Psoas muscle (tissue), 8 donors: ENCODE measurements around the gene AIF1. TPM values are rescaled to one million over a fixed set of nuclear protein-coding genes. Genes with fewer than 3 reads are reported as not detected.

Experiments used
- ATAC-seq, 4 donors: fragments of 200-7000 bp; cut with Tn5 transposase; one replicate each; pipeline ENCODE4 v1.9.1; 2020; ENCODE audit warnings: moderate library complexity in 3 of 4, mild to moderate bottlenecking in 2 of 4
- DNase-seq, 2 donors: peaks; one replicate each; pipeline ENCODE4 v3.0.0-alpha.2; 2020
- H3K27ac ChIP-seq: fragments of 200-600 bp; one replicate; pipeline ENCODE4 v1.8.0; 2022
- H3K27me3 ChIP-seq, 3 donors: fragments of 200-600 bp in 1 of 3; one replicate each; pipeline versions ENCODE4 v1.6.1 to v1.8.0; 2013 to 2022; ENCODE audit warnings: low read length in 2 of 3, mild to moderate bottlenecking in 2 of 3, moderate library complexity in 1 of 3; ENCODE audit not compliant: insufficient read depth in 3 of 3
- H3K36me3 ChIP-seq, 2 donors: fragments of 200-600 bp in 1 of 2; one replicate each; pipeline versions ENCODE4 v1.6.1 to v1.8.0; 2013 to 2022; ENCODE audit warnings: low read depth in 1 of 2, mild to moderate bottlenecking in 1 of 2, moderate library complexity in 1 of 2; ENCODE audit not compliant: insufficient read depth in 1 of 2
- H3K4me1 ChIP-seq: fragments of 200-600 bp; one replicate; pipeline ENCODE4 v1.8.0; 2022
- H3K4me3 ChIP-seq: fragments of 200-600 bp; one replicate; pipeline ENCODE4 v1.8.0; 2022; ENCODE audit warnings: mild to moderate bottlenecking
- H3K9me3 ChIP-seq: fragments of 200-600 bp; one replicate; pipeline ENCODE4 v1.8.0; 2022
- WGBS, 3 donors: extraction: QIAGEN DNeasy Blood & Tissue Kit; methylation state at CpG; one replicate each; pipeline versions ENCODE4 v1.1.6 to v1.1.7; 2013; 5-methylcytosine and 5-hydroxymethylcytosine counted together
- intact Hi-C, 2 donors: fragments of 100-400 bp; cut with DNase I; formaldehyde crosslinking; loops; one replicate each; pipeline versions ENCODE4 v1.11.0 to v1.14.2; 2022
- polyA plus RNA-seq, 3 donors: library from polyadenylated mRNA; stranded (reverse); fragments of 200-250 nt; gene quantifications; one replicate each; pipeline ENCODE4 v1.2.3, GENCODE V29; 2013
- total RNA-seq, 4 donors: library from RNA; stranded (reverse); fragmentation: NEBNext Ultra II Directional in 2 of 4; extraction: Animal tissue kit (Norgen Biotek cat#: 25700) in 2 of 4; gene quantifications; one replicate each; pipeline versions ENCODE4 v1.2.1 to v1.2.4, GENCODE V29; 2021 to 2023
- TF ChIP-seq, protein P1 (sequence below): fragments of 200-600 bp; IDR thresholded peaks from one replicate; pipeline ENCODE4 v1.8.0; 2022; ENCODE audit warnings: antibody characterized with exemption
- donor health status: healthy with polysubstance abuse.
- donor health status: DM: no; HTN: no; CAD: no; lungs with moderate emphysema.
- donor health status: Bipolar disorder and iron deficiency.
- donor health status: healthy.
- donor health status: DM: yes; HTN: yes; CAD: no.
- donor health status: DM: no; HTN: no; CAD: no.
- donor health status: DM: no; HTN: no; CAD: no.
- donor health status: DM: yes; HTN: yes; CAD: no.

Gene AIF1
- total and polyA plus RNA-seq, 7 donors = 2.6 to 11.3 (median 4.9) TPM

DNA sequence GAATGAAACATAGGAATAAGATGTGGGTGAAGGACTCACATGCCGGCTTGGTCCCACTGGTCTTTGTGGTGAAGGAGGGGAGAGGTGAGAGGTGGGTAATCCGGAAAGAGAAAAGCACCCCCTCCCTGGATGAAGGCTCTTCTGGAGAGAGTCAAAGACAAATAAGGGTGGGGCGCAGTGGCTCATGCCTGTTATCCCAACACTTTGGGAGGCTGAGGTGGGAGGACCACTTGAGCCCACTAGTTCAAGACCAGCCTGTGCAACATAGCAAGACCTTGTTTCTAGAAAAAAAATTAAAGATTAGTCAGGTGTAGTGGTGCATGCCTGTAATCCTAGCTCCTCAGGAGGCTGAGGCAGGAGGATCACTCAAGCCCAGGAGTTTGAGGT is 35.9 kb upstream of the AIF1 start:
- no peak overlapping the region for H3K27ac ChIP-seq
- H3K4me3 ChIP-seq = no peak overlapping the region
- H3K9me3 ChIP-seq = no peaks in the 10 kb centered on the region
- TF ChIP-seq, protein P1, sequence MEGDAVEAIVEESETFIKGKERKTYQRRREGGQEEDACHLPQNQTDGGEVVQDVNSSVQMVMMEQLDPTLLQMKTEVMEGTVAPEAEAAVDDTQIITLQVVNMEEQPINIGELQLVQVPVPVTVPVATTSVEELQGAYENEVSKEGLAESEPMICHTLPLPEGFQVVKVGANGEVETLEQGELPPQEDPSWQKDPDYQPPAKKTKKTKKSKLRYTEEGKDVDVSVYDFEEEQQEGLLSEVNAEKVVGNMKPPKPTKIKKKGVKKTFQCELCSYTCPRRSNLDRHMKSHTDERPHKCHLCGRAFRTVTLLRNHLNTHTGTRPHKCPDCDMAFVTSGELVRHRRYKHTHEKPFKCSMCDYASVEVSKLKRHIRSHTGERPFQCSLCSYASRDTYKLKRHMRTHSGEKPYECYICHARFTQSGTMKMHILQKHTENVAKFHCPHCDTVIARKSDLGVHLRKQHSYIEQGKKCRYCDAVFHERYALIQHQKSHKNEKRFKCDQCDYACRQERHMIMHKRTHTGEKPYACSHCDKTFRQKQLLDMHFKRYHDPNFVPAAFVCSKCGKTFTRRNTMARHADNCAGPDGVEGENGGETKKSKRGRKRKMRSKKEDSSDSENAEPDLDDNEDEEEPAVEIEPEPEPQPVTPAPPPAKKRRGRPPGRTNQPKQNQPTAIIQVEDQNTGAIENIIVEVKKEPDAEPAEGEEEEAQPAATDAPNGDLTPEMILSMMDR = no peak
- ATAC-seq (no peak), DNase-seq (no peak)
- intact Hi-C loops = no loop called here
- H3K4me1 ChIP-seq = no peaks in the 10 kb centered on the region
- WGBS, 3 donors = 86 to 94% (median 92%) methylated on average over 3 of the region's 3 CpGs
- H3K36me3 ChIP-seq = no peaks in the 10 kb centered on the region
- H3K27me3 ChIP-seq = no peaks in the 10 kb centered on the region

DNA sequence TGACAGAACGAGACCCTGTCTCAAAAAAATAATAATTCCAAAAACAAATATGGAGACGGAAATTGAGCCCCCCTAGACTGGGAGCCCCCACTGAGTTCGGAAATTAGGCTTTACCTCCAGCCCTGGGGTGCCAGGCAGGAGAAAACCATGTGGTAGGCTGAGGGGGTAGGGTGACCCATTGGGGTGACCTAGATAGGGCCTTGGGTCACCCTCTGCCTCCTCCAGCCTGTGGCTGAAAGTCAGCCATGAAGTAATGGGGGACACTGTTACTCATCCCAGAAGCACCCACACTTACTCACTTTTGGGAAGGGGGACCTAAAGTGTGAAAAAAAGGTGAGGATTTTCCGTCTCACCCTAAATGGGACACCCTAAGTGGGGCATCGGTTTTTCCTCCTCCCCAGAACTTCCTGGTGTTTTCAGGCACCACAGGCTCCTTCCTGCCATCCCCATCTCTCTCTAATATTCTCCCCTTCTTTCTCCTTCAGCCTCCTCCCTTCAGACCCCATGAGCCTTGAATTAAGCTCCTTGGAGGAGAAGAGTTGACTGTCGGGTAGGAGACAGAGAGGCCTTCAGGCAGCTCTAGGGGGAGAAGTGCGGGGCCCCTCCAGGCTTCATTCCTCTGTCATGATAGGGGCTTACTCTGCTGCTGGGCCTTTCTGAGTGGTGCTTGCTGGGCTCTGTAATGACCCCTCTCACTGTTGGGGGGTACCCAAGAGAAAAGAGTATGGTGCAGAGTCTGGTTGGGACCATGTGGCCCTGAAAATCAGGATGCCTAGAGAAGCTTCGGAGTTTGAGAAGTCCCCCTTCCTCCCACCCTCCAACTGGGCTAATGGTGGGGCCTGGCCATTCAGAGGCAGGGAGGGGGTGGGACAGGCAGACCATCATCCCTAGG is 35.2 kb upstream of the AIF1 start:
- 91 to 95% (median 95%) methylated on average over 8 of the region's 8 CpGs for WGBS, 3 donors
- H3K9me3 ChIP-seq = no peaks in the 10 kb centered on the region
- no peaks in the 10 kb centered on the region for H3K4me1 ChIP-seq
- H3K4me3 ChIP-seq = peak overlapping the region; percentile 89
- H3K36me3 ChIP-seq = no peaks in the 10 kb centered on the region
- TF ChIP-seq, protein P1 = no peak
- no peak overlapping the region for H3K27ac ChIP-seq
- ATAC-seq = no peak
- intact Hi-C loops = loop anchor here (2.0 to 5.0 kb wide), 3 partner anchors 17 to 32 kb away; partner anchors contain the start of genes ATP6V1G2 (in 2 of the 2) and NFKBIL1 (in 2 of the 2)
- H3K27me3 ChIP-seq = no peaks in the 10 kb centered on the region
- DNase-seq = no peak

DNA sequence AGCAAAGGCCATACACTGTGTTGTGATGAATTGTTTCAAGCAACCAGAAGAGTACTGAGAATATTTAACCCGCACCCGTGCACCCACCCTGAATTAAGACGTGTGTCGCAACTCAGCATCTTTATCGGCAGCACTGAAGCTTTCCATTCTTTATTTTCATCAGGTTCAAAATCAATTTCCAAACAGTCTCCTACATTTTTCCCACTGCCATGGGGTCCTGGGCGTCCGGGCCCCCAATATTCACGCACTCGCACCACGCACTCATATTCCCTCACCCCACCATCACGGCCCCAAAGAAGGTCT is 34.6 kb upstream of the AIF1 start:
- DNase-seq (no peak), ATAC-seq (no peak)
- peak overlapping the region; percentile 75 for H3K27ac ChIP-seq
- H3K27me3 ChIP-seq = no peaks in the 10 kb centered on the region
- 34 to 41% (median 37%) methylated on average over 11 of the region's 11 CpGs for WGBS, 3 donors
- no peaks in the 10 kb centered on the region for H3K36me3 ChIP-seq
- TF ChIP-seq, protein P1 = no peak
- H3K4me1 ChIP-seq = no peaks in the 10 kb centered on the region
- H3K4me3 ChIP-seq = peak overlapping the region; percentile 89
- H3K9me3 ChIP-seq = no peaks in the 10 kb centered on the region
- intact Hi-C loops = loop anchor here (2.0 to 5.0 kb wide), 3 partner anchors 16 to 33 kb away; partner anchors contain the start of genes ATP6V1G2 (in 2 of the 2) and NFKBIL1 (in 2 of the 2)

DNA sequence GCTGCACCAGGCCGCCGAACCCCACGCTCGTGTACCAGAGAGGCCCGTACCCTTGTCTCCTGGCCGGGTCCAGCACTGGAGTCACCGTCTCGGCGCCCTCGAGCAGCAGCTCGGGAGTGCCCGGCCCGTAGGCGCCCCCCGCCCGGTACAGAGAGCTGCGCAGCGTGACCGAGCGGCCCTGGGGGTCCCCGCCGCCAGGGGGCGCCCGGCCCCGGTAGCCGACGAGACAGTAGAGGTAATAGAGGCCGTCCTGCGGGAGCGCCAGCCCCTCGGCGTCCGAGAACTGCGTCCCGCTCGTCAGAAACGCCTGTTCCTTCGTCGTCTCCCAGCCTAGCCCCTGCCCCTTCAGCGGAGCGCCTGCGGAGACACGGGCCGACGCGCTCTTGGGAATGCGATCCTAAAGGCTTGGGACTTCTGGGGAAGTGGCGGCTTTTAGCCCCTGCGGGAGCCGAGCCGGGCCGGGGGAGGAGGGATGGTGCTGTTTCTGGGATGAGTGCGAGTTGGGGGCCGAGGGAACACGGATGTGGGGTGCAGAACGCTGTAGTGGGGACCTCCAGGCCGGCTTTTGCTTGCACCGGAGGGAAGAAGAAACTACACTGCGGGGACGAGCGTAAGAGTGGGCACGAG is 34.1 kb upstream of the AIF1 start:
- intact Hi-C loops = loop anchor here (2.0 to 5.0 kb wide), 3 partner anchors 16 to 34 kb away; partner anchors contain the start of genes ATP6V1G2 (in 2 of the 2) and NFKBIL1 (in 2 of the 2)
- TF ChIP-seq, protein P1 = peak; percentile 97
- DNase-seq (peak; percentile 91 to 95), ATAC-seq (peak; percentile 98 to 100 (median 99))
- no peaks in the 10 kb centered on the region for H3K27me3 ChIP-seq
- WGBS, 3 donors = 0 to 1% (median 0%) methylated on average over 49 to 62 of the region's 62 CpGs
- H3K4me3 ChIP-seq = peak overlapping the region; percentile 89
- no peaks in the 10 kb centered on the region for H3K4me1 ChIP-seq
- H3K9me3 ChIP-seq = no peaks in the 10 kb centered on the region
- H3K36me3 ChIP-seq = no peaks in the 10 kb centered on the region
- peak overlapping the region; percentile 75 for H3K27ac ChIP-seq
